NCI-H187 (cell line): Measurements from ENCODE around the gene PCGF5.

Source experiments
- DNase-seq, 2 experiments: peaks; one replicate each; lab custom pipeline; 2025; lab: John Stamatoyannopoulos, UW

PCGF5 gene

DNA sequence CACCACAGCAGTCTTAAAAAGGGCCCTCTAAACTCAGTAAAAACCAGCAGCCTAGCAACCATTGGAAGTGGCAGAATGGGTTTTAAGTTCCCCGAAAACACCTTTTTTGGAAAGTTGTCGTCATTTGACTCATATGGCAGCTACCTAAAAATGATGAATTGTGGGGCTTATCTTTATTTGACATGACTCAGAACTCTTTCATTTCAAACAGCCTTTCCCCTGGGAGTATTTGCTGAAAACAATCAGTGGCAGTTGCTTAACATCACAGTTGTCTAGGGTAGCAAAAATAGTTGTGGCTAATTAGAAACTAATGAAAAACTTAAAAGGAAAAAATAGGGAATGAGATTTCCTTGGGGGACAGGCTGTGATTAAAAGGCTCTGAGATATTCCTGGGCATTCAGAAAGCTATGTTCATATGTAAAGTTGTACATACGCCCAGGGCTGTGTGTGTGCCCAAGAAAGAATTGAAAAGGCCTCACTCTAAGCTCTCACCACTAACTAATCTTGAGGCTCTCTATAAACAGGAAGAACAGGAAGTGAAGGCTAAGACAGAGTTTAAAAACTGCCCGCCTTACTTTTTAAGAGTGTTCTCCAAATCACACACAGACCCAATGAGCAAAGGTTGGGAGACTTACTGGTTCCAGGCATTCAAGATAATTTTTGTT, 108.0 kb downstream of the PCGF5 start:
- DNase-seq: no peak
